ENCODE measurements around the gene COLEC12. TPM values are rescaled to one million over a fixed set of nuclear protein-coding genes. Genes with fewer than 3 reads are reported as not detected.

The COLEC12 gene
- total RNA-seq: 0.28 and 0.30 TPM in 2 replicates

GRCh38 chr18:500632-501405 lies at the start of gene COLEC12:
Gene COLEC12 (minus strand): TSS chr18:500701. CDS start chr18:500514, 187 bp downstream.

DNA sequence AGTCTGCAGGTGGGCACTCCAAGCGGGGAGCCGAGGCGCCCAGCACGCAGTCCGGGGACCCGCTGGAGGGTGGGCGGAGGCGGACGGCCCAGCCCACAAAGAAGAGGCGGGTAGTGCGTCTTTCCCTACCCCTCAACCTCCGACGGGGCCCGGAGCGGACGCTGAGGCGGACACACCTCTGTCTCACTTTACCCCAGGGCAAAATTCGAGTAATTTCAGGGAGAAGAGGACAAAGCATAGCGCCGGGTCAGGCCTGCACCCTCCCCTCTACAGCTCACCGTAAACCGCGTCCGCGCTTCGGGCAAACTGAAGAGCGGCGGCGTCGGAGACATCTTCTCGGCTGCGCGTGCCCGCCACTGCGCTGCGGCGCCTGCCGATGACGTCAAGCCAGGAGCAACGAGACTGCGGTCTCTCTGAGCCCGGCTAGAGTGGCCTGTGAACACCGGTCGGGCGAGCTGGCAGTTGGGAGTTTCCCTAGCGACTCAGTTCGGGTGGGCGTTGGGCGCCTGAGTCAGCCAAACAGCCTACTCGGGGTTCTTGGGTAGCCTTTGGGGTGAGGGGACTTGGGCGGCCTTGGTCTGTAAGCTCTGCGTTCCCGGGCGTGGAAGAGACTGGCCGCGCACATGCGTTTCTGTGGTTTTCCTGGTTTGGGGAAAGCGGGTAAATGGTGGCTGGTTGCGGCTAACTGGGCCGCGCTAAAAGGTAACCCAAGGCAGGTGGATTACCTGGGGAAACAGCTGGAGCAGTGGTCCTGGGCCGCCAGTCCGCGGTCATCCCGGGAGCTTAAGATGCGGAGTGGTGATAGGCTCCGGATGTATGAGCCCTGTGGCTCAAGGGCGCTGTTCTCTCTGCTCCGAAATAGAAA lies 232.6 kb downstream of the COLEC12 start, which contains the start of gene THOC1:
Gene THOC1, minus strand, starts transcription at position 360 of the 865 bp plus-strand sequence. Its CDS starts 28 bp downstream, at position 332.

Other genes with a start within 250 kb of the COLEC12 start
- gene THOC1, start 232.7 kb downstream of the COLEC12 start, total RNA-seq: 30.9 and 40.6 TPM in 2 replicates
- gene CETN1, start 79.7 kb upstream of the COLEC12 start, total RNA-seq: not detected in 2 replicates
- gene CLUL1, start 96.3 kb upstream of the COLEC12 start, total RNA-seq: not detected in 2 replicates
- gene TYMS, start 157.0 kb upstream of the COLEC12 start, total RNA-seq: 8.3 and 32.5 TPM in 2 replicates
- gene ENOSF1, start 211.9 kb upstream of the COLEC12 start, total RNA-seq: 18.5 and 27.3 TPM in 2 replicates